AG09319 (cell line): ENCODE results near the gene KCNK4.

Experiments used
- DNase-seq: peaks from one replicate; pipeline ENCODE4 v3.0.0-alpha.2; 2010; ENCODE audit warnings: low read depth; ENCODE audit errors: extremely low read depth
- CTCF ChIP-seq: IDR thresholded peaks from 2 replicates; pipeline ENCODE4 v1.5.1; 2011; ENCODE audit warnings: low read depth, mild to moderate bottlenecking, inconsistent platforms, low read length, moderate library complexity

Gene KCNK4

DNA sequence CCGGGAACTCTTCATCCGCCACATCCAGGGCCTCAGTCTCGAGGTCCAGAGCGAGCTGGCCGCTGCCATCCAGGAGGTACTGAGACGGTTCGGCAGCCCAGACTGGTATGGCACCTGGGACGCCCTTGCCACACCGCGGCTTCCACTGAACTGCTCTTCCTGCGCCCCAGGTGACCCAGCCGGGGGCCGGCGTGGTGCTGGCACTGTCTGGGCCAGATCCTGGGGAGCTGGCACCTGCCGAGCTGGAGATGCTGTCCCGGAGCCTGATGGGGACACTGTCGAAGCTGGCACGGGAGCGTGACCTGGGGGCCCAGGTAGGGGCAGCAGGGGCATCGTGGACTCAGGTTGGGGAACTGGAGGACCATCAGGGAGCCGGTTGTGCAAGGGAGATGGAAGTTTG is 50.3 kb downstream of the KCNK4 start:
- no peak for TF ChIP-seq CTCF
- DNase-seq: no peak

- peak; percentile 59 for DNase-seq
- peak; percentile 27 for TF ChIP-seq CTCF
Measured at GRCh38 chr11:64341851-64342791, 51.0 kb downstream of the KCNK4 start.

- no peak for DNase-seq
- no peak for TF ChIP-seq CTCF
Measured at GRCh38 chr11:64342869-64343745, 52.0 kb downstream of the KCNK4 start.

DNA sequence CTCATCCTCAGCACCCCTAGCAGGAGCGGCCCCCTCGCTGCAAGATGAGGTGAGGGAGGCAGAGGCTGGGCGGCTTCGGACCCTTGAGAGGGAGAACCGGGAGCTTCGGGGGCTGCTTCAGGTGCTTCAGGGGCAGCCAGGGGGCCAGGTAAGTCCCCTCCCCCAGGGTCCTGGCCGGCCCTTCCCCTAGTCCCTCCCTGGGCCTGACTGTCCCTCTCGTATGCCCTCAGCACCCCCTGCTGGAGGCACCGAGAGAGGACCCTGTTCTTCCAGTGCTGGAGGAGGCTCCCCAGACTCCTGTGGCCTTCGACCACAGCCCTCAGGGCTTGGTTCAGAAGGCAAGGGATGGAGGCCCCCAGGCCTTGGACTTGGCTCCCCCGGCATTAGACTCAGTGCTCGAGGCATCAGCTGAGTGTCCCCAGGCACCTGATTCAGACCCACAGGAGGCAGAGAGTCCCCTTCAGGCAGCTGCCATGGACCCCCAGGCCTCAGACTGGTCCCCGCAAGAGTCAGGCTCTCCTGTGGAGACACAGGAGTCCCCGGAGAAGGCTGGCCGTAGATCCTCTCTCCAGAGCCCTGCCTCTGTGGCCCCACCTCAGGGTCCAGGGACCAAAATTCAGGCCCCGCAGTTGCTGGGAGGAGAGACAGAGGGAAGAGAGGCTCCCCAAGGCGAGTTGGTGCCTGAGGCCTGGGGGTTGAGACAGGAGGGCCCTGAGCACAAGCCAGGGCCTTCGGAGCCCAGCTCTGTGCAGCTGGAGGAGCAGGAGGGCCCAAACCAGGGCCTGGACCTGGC is 52.9 kb downstream of the KCNK4 start:
- peak; percentile 15 for TF ChIP-seq CTCF
- no peak for DNase-seq

GRCh38 chr11:64344787-64345186 is 53.7 kb downstream of the KCNK4 start:
- DNase-seq: no peak
- no peak for TF ChIP-seq CTCF

DNA sequence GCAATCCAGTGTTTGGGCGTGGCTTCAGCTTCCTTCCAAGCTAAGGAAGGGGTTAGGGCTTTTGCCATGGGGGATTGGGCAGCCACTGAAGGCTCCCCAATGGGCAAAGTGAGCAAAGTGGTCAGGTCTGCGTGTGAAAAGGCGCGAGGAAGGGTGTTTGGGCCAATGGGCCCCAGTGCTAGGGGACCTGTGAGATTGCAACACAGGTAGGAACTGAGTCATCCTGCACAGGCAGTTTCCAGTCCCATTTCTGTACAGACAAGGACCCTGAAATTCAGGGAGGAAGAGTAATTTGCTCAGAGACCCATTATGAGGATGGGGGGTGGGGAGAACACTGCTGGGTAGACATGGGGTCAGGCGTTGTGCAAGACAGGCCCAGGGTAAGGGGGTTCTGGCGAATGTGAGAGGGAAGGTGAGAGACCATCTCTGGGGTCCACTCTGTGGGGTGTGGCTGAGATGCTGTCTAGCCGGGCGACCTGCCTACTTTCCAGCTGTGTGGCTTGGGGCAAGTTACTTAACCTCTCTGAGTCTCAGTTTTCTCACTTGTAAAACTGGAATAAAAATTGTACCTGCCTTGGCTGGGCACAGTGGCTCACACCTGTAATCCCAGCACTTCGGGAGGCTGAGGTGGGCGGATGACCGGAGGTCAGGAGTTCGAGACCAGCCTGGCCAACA is 56.2 kb downstream of the KCNK4 start:
- no peak for DNase-seq
- TF ChIP-seq CTCF: no peak
